CD4-positive, alpha-beta T cell treated with Interleukin-1 beta for 1 hour (primary cell): ENCODE data around the gene F9.
"Not testable (repeated sequence)": the region's sequence is repeated elsewhere in the genome, so short reads cannot be mapped to it uniquely, and the experiment has no call there.

Experiments used
- DNase-seq, 2 donors: peaks; one replicate each; pipeline ENCODE4 v3.0.0-alpha.2; 2020 to 2022

Gene F9

GRCh38 chrX:139530550-139530949 is at the start of gene F9:
TSS of gene F9 (plus strand) at chrX:139530739. CDS start at chrX:139530765, 26 bp downstream.
- no peak for DNase-seq

- DNase-seq: no peak
These were observed 46.8 kb upstream of the F9 start for GRCh38 chrX:139483699-139484098.

- no peak for DNase-seq
These were observed 45.9 kb upstream of the F9 start for GRCh38 chrX:139484591-139484990.

GRCh38 chrX:139495324-139495723 is 35.2 kb upstream of the F9 start:
- DNase-seq: no peak

GRCh38 chrX:139506333-139506732 is 24.2 kb upstream of the F9 start:
- no peak for DNase-seq

GRCh38 chrX:139508099-139508498 is 22.4 kb upstream of the F9 start:
- DNase-seq: no peak

- DNase-seq: no peak
These were observed 12.1 kb upstream of the F9 start for GRCh38 chrX:139518475-139518874.

- not testable (repeated sequence) for DNase-seq
These were observed 1.7 kb upstream of the F9 start for GRCh38 chrX:139528829-139529228.

GRCh38 chrX:139532834-139533233 is 2.3 kb downstream of the F9 start:
- DNase-seq: no peak

- no peak for DNase-seq
These were observed 2.9 kb downstream of the F9 start for GRCh38 chrX:139533444-139533843.

GRCh38 chrX:139538907-139539790 is 8.6 kb downstream of the F9 start:
- DNase-seq: no peak

GRCh38 chrX:139542652-139543051 is 12.1 kb downstream of the F9 start:
- no peak for DNase-seq

GRCh38 chrX:139543920-139544319 is 13.4 kb downstream of the F9 start:
- DNase-seq: no peak

GRCh38 chrX:139544591-139544990 is 14.1 kb downstream of the F9 start:
- no peak for DNase-seq

- DNase-seq: no peak
These were observed 23.8 kb downstream of the F9 start for GRCh38 chrX:139554376-139554775.

GRCh38 chrX:139554991-139555675 is 24.6 kb downstream of the F9 start:
- no peak for DNase-seq

- DNase-seq: no peak
These were observed 29.0 kb downstream of the F9 start for GRCh38 chrX:139559383-139560042.

- no peak for DNase-seq
These were observed 29.7 kb downstream of the F9 start for GRCh38 chrX:139560221-139560620.

GRCh38 chrX:139563251-139563650 is 32.7 kb downstream of the F9 start:
- no peak for DNase-seq

GRCh38 chrX:139566981-139567380 is 36.4 kb downstream of the F9 start:
- no peak for DNase-seq

- DNase-seq: no peak
These were observed 50.5 kb downstream of the F9 start for GRCh38 chrX:139581068-139581467.

- DNase-seq: no peak
These were observed 55.1 kb downstream of the F9 start for GRCh38 chrX:139585613-139586012.

- no peak for DNase-seq
These were observed 65.5 kb downstream of the F9 start for GRCh38 chrX:139596068-139596467.

GRCh38 chrX:139600105-139600504 is 69.6 kb downstream of the F9 start:
- DNase-seq: no peak
